Right forelimb (tissue), 1 donor: ENCODE results near the gene FKBP5.
"Not testable (repeated sequence)": the region's sequence is repeated elsewhere in the genome, so short reads cannot be mapped to it uniquely, and the experiment has no call there.

Experiments used
- DNase-seq: peaks from one replicate; pipeline ENCODE4 v3.0.0-alpha.2; 2018

FKBP5 gene

DNA sequence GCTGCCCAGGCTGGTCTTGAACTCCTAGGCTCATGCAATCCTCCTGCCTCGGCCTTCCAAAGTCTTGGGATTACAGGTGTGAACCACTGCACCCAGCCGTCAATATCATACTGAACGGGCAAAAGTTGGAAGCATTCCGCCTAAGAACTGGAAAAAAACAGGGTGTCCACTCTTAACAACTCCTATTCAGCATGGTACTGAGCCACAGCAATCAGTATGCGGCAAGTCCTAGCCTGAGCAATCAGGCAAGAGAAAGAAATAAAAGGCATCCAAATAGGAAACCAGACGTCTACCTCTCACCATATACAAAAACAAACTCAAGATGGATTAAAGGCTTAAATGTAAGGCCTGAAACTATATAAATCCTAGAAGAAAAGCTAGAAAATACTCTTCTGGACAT is 83.1 kb downstream of the FKBP5 start:
- no peak for DNase-seq

DNA sequence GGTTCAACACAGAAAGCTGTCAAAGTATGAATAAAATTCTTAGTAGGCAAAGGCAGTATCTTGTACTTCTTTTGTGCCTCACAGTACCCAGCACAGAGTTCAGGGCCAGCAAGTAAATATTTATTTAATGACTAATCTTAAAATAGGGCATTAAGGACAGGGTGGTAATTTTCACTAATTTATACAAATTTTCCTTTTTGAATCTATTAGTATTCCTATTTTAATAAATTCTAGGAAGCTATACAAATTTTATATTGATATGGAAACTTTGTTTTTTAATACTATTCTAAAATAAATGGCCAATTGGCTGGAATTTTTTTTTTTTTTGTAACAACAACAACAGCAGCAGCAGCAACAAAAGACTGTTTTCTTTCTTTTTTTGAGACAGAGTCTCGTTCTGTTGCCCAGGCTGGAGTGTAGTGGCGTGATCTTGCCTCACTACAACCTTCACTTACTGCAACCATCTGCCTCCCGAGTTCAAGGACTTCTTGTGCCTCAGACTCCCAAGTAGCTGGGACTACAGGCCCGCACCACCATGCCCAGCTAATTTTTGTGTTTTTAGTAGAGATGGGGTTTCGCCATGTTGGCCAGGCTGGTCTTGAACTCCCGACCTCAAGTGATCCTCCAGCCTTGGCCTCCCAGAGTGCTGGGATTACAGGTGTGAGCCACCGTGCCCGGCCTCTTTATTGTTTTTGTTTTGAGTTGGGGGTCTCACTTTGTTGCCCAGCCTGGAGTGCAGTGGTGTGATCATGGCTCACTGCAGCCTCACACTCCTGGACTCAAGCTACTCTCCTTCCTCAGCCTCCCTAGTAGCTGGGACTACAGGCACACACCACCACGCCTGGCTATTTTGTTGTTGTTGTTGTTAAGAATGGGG is 85.2 kb downstream of the FKBP5 start:
- DNase-seq: no peak

DNA sequence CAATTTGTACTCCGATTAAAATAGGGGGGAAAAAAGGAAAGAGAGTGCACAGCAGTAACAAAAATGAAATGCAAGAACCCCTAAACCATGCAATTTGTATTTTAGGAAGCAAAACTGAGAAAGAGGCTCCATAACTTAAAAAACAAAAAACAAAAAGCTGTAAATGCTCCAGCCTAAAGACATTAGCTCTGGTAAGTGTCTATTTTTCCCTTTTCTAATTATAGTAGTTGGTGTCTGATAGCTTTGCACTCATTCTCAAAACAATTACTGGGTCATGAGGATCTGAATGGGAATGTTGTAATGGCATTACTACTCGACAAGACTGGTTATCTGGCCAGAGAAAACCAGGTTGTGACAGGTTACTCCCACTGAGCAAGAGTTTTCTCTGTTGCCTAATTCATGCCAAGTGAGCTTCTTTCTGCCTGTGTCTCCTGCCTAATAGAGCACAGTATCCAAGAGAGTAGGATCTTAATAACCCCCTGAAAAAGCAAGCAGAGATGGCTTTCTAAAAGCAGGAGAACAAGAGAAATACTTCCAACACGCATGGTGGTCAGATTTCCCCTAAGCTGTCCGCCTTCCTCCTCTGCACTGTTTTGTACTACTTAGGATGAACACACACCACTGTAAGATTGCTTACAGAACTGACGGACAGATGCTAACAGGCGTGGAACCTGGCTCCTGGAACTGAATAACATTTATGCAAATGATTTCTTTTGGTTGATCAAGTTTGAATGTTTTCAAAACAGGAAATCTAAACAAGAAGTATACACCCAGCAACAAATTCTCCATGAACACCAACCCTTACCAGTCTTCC is 86.4 kb downstream of the FKBP5 start:
- no peak for DNase-seq

DNA sequence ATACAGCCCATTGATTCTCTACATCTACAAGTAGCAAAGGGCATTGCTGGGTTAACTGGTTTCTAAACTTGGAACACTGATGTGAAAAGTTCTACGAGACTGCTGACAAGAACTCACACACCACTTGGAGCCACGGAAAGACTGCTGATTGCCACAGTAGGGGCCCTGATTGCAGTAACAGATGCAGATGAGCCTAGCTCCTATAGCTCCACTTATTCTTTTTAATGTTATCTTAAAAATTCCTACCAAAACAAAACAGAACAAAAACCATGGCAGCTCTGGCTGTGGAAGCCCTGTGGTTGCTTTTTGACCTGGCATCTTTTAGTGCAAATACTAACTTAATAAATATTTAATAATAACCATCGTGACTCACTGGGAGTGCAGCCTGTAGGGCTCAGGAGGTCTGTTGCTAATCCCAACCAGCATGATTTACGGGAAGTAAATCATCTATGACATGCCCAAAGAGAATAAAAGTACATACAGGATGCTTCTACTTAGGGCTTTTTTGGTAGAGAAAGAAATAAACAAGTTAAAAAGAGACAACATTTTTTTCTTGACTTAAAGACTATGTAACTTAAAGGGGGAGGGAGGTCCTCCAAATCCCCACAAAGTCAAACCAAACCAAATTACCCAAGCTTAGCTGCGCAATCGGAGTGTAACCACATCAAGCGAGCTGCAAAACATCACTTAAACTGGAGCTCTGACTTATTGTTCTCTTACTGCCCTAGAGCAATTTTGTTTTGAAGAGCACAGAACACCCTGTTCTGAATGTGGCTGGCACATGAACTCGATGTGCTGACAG is 87.2 kb downstream of the FKBP5 start:
- no peak for DNase-seq

DNA sequence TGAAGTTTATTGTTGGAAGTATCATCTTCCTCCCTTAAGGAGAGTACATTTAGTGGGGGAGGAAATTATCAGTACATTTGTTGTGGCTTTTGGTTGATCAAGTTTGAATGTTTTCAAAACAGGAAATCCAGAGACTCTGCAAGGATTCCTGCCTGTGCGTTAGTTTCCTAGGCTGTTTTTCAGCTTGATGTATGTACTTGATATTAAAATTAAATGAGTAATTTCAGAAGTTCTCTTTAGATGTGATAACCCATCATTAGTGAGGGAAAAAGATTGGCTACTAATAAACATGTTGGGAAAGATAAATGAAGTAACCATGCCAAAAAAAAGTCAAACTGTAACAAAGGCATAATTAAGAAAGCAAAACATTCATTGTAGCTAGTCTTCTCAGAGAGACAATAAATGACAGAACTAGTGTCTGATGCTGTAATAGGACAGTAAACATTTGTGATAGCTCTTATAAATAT is 88.0 kb downstream of the FKBP5 start:
- DNase-seq: no peak

DNA sequence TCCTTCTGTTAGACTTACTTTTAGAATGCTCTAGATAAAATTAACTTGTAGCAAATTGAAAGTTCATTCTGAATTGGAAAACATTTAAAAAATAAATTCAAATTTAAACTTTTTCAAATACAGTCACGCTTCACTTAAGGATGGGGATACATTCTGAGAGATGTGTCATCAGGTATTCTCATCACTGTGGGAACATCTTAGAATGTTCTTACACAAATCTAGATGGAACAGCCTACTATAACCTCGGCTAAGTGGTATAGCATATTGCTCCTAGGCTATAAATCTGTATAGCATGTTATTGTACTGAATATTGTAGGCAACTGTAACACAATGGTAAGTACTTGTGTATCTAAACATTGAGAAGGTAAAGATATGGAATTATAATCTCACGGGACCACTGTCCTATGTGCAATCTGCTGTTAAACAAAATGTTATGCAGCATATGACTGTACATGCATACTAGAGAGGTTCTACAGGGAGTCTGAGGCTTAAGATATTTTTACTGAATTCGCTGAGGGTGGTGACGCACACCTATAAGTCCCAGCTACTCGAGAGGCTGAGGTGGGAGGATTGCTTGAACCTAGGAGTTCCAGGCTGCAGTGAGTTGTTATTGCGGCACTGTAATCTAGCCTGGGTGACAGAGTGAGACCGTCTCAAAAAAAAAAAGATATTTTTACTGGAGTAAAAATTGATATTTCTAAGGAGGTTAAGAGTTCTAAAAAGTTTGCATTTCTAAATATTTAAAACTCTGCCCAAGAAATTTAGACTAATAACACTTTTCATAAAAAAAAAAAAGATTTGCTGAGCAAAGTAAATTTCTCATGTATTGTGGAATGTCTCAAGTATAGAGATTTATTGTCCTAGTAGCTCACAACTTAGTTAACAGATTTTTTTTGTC is 88.7 kb downstream of the FKBP5 start:
- no peak for DNase-seq

DNA sequence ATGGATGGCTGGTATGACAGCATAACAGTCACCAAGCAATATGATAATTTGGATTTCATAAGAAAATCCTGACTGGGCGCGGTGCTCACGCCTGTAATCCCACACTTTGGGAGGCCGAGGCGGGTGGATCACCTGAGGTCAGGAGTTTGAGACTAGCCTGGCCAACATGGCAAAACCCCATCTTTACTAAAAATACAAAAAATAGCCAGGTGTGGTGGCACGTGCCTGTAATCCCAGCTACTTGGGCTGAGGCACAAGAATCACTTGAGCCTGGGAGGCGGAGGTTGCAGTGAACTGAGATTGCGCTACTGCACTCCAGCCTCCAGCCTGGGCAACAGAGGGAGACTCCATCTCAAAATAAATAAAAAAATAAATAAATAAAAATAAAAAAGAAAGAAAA is 90.1 kb downstream of the FKBP5 start:
- DNase-seq: not testable (repeated sequence)

DNA sequence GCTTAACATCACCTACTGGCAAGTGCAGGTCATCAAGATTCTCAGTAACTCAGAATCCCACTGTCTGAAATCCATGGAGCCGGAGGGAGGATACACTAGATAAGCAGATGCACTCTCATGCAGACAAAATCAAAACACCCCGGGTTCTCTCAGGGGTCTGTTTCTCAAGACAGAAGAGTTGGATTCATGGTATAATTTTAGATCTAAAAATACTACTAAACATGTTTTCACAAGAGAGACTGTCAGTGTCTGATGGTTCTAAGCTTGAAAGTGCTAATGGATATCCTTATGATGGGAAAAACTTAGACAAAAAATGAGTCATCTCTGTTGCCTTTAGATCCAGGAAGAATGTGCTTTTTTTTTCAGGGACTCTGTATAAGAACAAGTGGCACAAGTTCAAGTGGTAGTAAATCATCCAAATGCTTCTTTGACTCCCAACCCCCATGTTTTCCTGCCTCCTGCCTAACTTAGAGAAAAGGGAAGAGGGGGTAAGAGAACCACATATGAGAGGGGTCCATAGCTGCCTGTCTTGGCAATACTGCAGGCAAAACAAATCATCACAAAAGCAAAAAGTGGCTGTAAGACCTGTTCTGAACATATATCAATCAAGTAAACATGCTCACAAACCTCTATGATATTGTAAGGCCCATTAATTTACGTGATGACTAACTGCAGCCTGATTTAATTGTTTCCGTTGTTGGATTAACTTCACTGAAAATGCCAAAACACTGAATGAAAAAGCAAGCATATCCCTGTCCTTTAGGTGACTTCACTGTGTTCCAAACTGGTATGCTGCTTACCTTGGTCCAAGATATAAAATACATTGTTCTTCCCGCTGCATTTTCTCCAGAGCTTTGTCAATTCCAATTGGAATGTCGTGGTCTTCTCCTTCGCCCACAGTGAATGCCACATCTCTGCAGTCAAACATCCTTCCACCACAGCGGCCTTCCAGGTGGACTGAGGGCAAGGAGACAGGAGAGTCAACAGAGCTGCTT is 92.0 kb downstream of the FKBP5 start:
- DNase-seq: no peak

DNA sequence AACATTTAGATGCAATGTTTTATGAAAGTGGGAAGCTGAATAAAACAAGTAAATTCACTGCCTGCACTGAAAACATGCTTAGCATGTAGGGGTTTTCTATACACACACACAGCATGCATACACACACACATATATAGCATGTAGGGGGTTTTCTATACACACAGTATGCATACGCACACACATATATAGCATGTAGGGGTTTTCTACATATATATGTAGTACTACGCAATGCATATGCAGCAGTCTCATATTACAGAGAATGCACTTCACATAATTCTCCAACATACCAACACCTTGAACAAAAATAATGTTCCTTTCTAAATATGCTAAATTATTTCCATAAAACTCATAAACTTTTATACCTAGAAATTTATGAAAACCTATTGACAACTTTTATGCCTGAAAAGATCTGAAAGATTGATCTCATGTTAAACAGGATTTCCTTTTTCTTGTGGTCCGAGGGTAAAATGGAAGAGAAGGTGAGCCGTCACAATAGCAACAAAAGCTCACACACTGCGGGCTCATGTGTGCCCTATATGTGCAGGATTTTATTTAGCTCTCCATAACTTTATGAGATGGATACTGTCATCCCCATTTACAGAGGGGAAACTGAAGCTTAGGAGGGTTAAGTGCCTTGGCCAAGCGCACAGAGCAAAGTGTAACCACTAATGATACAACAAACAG is 94.1 kb downstream of the FKBP5 start:
- DNase-seq: no peak

DNA sequence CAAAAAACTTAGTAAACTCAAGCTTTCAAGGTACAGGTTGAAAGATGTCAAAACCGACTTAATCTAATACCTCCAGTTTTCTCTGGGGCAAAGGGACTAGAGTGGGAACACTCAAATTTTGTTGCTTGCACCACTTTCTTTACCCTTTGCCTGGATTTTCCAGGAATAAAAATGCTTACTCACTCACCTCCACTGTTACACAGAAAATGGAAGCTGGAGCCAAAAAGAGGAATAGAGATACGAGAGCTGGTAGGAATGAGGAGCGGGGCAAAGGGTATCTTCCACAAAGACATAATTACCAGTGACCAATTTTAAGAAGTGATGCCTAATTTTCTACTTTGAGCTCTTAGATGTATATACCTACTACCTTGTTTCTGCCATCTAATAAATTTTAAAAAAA is 96.5 kb downstream of the FKBP5 start:
- no peak for DNase-seq

DNA sequence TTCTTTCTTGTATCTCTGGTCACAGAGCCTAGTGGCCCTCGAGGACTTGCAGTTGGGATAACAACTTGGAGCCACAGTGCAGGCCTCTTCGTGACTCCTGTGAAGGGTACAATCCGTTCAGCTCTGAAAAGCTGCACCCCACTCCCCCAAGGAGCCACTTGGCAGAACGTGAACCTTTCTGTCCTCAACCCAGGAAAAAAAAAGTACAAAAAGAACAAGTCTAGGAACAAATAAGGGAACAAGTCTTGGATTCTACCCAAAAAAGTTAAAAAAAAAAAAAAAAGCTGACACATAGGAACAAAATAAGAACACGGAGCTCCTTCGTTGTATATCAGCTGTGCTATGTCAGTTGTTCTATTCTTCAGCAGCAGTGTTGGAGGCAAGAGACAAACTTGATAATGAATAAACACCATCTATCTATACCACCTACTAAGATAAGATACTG is 98.1 kb downstream of the FKBP5 start:
- no peak for DNase-seq

DNA sequence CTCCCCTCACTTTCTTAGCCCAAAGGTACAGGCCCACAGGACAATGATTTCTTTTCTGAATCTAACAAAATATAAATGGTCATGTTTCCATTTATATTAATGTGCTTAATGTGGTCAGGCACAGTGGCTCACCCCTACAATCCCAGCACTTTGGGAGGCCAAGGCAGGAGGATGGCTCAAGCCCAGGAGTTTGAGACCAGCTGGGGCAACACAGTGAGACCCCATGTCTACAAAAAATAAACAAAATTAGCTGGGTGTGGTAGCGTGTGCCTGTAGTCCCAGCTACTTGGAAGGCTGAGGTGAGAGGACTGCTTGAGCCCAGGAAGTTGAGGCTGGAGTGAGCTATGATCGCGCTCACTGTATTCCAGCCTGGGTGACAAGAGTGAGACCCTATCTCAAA is 98.8 kb downstream of the FKBP5 start:
- DNase-seq: no peak

DNA sequence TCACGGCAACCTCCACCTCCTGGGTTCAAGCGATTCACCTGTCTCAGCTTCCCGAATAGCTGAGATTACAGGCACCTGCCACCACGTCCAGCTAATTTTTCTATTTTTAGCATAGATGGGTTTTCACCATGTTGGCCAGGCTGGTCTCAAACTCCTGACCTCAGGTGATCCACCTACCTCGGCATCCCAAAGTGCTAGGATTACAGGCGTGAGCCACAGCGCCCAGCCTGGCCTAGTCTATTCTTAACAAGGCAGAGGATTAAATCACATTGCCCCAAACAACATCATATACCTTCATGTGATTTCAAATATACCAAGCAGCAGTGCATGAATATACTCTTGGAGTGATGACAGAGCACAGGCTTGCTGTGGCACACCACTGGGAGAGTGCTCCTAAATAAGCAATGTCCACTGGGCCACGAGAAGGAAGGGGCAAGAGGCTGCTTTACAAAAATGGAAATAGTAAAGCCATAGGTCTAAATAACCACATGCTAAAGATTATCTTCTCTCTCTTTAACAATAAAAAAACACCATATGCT is 99.4 kb downstream of the FKBP5 start:
- DNase-seq: no peak

DNA sequence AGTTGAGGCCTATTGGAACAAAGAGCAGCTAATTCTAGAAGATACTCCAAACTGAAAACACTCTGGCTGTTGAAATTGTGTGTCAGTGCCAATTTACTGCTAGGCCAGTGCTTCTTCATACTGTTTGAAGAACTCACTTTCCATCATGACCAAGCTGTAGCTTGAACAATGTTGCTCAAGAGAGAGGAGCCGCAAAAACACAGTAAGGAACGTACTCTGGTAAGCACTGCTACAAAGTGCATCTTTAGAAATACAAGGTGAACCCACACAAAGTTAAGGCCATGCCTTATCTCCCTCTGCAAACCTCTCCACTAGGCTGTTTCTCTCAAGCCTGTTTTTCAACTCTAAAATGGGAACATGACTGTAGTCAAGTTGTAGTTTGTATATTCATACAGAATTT is 101.5 kb downstream of the FKBP5 start:
- no peak for DNase-seq

DNA sequence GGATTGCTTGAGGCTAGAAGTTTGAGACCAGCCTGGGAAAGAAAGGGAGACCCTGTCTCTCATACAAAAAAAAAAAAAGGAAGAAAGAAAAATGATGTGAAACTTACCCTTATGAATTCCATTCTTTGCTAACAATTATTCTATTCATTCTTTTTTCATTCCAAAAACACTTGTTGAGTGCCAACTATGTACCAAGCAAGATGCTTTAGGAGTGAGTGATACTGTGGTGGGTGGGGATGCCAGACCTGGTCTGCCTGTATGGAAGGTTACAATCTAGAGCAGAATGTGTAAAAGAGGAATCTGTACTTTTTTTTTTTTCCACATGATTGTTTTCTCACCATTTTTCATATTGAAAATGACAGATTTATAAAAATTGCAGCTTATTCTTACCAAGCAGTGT is 102.2 kb downstream of the FKBP5 start:
- no peak for DNase-seq

DNA sequence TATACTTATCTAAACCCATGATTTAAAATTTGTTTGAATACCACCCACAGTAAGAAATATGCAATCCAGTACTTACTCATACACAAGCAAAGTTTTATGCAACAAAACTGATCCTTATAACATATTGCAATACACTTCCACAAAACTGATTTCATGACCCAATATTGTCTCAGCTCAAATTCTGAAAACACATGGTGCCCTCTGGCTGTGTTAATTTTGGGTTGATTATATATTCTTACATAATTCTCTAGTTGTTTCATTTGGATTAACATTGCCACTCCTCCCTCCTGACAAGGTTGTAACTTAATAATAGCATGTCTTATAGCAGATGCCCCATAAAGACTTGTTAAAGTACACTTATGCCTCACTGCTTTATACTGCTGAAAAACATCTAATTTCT is 103.1 kb downstream of the FKBP5 start:
- no peak for DNase-seq

DNA sequence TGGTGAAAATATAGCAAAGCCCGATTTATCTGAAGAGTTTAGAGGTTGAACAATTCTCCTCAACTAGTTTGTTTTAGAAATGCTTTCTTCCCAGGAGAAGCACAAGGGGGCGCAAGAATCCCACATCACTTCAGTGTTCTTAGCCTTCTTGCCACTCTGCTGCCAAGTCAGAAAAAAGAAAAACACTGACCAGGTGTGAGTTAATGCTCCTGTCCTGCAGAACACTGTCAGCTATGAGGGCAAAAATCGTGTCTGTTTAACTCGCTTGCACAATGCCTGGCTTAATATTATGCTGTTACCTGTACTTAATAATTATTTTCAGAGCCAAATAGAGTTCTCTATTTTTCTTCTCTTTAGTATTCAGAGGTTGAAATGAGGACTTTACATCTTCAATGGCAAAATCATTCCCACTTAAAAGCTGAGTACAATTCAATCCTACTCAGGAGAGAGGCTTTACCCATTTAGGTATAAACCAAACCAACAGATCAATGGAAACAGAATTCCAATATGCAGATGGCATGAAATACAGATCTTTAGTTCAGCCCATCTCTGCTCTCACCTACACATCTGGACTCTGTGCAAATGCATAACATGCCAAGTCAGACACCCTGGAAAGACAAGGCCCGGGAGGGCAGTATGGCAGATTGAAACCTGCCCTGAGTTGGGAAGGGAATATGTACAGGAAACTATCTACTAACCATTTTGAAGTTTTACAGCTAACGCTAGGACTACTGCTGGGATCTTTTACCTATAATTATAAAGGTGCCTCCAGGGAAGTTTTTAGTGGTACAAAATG is 104.6 kb downstream of the FKBP5 start:
- peak; percentile 80 for DNase-seq

DNA sequence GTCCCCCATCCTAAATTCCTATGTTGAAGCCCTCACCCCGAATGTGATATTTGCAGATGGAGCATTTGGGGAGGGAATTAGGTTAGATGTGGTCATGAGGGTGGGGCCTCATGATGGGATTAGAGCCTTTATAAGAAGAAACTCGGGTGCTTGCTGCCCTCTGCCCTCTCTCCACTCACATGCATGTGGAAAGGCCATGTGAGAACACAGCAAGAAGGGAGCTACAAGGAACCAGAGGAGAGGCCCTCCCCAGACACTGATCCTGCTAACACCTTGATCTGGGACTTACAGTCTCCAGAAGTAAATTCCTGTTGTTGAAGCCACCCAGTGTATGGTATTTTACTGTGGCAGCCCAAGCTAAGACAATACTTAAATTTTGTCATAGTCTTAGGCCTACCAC is 106.4 kb downstream of the FKBP5 start:
- no peak for DNase-seq

DNA sequence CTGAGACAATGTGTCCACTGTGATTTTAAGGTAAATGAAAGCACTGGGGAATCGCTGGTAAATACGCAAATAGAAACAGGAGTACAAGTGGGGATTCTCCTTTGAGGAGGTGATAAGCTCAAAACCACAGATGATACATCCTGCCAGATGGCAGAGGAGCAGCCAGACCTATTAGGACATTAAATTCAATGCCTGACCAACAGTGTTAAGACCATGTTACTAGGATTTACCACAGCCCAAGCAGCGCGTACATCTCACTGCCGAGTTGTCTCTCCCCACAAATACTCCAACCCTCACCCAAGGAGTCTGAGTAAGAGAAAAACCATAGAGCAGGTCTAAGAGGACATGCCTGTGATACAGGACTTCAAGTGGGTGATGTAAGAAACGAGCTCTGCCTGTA is 107.1 kb downstream of the FKBP5 start:
- no peak for DNase-seq
